Fibroblast of pulmonary artery (primary cell): ENCODE measurements around the gene LCMT1.

Experiments
- DNase-seq: peaks from one replicate; pipeline ENCODE4 v3.0.0-alpha.2; 2010; ENCODE audit warnings: low read depth
- H3K4me3 ChIP-seq: replicated peaks from 2 replicates; pipeline ENCODE4 v1.5.1; 2011; ENCODE audit warnings: low read depth, mild to moderate bottlenecking, control low read depth, low read length, moderate library complexity
- TF ChIP-seq, protein P1 (sequence below): IDR thresholded peaks from 2 replicates; pipeline ENCODE4 v1.5.1; 2011; ENCODE audit warnings: mild to moderate bottlenecking, control low read depth, low read length, inconsistent platforms; ENCODE audit errors: missing control alignments

The LCMT1 gene

DNA sequence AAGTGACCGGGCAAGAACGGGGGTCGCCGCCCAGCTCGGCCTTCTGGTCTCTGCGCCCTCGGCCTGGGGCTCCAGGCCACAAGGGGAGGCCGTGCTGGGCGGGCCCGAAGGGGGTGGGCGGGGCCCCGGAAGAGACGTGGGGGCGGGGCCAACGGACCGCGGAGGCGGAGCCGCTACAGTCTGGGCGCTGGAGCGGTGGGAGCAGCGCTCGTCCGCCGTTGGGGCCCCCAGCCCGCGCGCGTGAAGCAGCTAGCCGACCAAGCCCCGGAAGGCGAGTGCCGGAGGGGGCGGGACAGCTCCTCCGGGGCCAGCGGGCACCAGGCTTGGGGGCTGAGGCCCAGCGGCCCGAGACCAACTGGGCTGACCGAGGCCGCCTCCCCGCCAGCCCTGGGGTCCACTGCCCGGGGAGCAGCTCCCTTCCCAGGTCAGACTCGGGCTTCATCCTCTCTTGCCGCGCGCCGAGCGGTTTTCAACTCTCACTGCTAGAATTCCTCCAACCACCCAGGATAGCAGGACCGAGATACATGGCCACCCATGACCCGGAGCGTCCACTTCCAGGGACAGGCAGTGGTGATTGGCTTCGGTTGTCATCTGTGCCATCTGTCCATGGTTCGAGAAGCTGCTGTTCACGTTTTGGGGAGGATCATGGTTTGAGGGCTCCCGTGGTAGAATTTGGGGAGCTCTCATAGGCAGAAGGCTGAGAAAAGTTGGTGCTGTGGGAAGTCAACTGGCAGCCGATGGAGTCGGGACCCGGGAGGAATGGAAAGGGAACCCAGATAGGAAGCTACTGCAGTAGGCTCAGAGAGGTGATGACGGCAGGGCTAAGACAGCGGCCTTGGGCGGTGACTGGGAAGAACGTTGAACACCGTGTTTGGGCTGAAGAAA is 44.6 kb upstream of the LCMT1 start:
- peak; percentile 67 for DNase-seq
- H3K4me3 ChIP-seq = peak overlapping the region; percentile 66
- TF ChIP-seq, protein P1, sequence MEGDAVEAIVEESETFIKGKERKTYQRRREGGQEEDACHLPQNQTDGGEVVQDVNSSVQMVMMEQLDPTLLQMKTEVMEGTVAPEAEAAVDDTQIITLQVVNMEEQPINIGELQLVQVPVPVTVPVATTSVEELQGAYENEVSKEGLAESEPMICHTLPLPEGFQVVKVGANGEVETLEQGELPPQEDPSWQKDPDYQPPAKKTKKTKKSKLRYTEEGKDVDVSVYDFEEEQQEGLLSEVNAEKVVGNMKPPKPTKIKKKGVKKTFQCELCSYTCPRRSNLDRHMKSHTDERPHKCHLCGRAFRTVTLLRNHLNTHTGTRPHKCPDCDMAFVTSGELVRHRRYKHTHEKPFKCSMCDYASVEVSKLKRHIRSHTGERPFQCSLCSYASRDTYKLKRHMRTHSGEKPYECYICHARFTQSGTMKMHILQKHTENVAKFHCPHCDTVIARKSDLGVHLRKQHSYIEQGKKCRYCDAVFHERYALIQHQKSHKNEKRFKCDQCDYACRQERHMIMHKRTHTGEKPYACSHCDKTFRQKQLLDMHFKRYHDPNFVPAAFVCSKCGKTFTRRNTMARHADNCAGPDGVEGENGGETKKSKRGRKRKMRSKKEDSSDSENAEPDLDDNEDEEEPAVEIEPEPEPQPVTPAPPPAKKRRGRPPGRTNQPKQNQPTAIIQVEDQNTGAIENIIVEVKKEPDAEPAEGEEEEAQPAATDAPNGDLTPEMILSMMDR = no peak

DNA sequence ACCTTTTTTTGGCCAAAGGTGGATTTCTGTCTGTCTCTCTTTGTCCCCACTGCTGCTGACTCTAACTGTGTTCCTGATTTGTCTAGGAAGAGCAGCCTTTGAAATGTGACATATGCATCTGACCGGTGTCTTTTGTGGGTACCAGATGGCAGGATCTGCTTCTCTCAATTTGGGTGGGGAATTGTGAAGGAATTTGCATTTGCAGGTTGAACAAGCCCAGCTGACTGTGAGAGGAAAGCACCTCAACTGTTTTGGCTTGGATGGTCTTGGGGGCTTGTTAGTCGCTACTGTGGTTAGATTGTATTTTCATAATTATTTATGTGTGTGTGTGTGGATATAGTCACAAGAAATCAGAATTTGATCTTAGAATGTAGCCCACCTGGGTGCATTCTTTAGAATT is 37.7 kb upstream of the LCMT1 start:
- no peak overlapping the region for H3K4me3 ChIP-seq
- DNase-seq = no peak
- TF ChIP-seq, protein P1 = no peak

DNA sequence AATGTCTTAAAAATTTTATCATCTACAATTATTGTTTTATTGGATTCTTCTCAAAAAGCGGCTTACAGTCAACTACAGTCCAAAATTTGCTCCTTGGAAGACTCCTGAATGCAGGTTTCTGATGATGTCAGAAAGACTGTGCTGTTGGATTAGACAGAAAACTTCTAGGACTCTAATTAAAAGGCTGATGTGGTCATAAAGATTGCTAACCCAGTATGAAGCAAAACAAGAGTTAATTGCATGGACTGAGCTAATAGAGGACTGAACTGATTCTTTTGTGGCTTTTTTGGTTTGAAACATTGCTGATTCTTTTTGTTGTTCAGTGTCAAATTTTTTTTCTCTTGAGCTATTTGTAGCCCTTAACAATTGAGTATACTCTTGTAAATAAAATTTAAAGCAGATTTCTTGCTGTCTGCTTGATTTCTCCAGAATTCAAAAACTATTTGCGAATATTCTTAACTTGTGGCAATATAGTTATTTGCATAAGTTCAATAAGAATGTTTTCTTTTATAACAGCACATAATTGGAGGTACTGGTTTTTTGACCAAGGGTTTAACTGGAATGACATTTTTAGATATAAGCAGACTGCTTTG is 33.1 kb upstream of the LCMT1 start:
- no peak overlapping the region for H3K4me3 ChIP-seq
- no peak for DNase-seq
- TF ChIP-seq, protein P1 = no peak

DNA sequence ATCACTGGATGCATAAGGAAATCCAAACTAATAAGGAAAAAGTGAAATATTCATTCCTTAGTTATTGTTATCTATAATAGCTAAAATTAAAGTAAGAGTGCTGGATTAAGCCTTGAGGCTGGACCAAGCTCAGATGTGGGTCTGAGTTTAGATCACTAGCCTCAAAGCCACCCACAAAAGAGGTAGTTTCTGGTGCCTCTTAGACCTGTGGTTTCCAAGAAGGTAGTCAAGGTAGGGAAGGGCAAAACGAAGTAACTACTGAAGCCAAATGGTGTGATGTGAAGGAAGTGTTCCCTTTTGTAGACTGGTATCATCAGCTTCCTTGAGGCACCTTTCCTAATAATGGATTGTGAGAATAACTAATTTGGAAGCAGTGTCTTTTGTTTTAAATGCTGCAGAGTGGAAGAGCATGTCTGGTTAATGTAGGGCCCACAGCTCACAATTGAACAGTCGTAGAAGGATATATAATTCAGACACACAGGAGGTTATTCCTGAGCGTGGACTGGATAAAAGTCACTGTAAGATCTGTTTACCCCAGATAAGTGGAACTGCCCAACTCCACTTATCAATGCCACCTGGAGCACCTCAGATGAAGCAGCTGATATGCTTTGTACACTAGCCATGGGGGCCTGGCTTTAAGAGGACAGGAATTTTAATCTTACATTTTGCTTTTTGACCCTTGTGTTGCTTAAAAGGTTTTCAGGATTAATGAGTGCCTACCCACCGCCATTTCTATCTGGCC is 31.7 kb upstream of the LCMT1 start:
- TF ChIP-seq, protein P1 = no peak
- no peak overlapping the region for H3K4me3 ChIP-seq
- no peak for DNase-seq

DNA sequence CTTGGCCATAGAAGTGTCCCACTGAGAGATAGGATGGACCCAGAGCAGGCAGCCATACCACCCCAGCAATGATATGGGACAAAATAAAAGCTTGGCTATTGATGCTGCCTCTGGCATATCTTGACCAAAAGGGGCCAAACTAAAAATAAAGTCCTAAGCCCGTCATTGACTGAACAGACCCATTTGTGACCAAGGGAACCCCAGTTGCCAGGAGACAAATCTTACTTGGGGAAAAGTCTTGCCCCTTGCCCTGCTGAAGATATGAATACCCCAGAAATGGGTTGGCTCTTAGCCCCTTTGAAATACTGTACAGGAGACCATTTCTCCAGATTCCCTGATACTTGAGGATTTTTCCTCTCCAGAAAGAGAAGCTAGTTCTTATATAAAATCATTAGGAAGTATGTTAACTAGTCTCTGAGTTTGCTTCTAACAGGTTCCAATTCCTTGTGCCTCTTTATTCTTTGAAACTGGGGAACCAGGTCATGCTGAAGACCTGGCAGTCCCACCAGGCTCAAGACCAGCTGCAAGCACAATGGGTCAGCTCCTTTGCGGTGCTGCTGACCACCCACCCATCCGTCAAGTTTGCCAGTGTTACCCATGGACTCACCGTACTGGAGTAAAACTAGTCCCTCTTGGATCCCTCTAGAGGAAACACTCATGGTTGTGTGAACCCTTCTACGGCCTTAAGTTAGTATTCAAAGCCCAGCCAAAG is 31.0 kb upstream of the LCMT1 start:
- no peak overlapping the region for H3K4me3 ChIP-seq
- TF ChIP-seq, protein P1 = no peak
- DNase-seq = no peak

DNA sequence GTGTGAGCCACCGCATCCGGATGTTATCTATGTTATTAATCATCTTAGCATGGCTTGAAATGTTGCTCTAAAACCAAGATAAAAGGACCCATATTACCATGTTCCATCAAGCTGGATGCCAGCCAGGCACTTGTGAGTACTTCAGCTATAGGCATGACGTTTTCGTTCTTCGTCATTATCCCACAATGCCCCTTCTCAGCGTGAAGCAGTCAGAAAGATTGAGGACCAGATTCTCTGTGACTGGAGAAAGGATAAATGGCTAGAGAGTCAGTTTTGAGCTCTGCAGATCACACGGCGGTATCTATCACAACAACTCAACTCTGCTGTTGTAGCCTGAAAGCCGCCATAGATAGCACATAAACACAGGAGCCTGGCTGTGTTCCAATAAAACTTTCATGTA is 29.8 kb upstream of the LCMT1 start:
- DNase-seq = no peak
- TF ChIP-seq, protein P1 = no peak

More for the DNA sequence above, 29.8 kb upstream of the LCMT1 start:
- no peak overlapping the region for H3K4me3 ChIP-seq
